ENCODE data around the gene DENND1A.

GRCh38 chr9:123540457-123540856 lies 389.5 kb downstream of the DENND1A start:
- TF ChIP-seq CTCF (IDR thresholded peaks at IDR 0.05) (no peak), POLR2A (IDR thresholded peaks at IDR 0.05) (no peak)
